Raji (cell line): ENCODE measurements around the gene RBM19.

Experiments used
- POLR2A ChIP-seq: IDR thresholded peaks from 2 replicates; pipeline ENCODE4 v1.6.1; 2011; ENCODE audit warnings: low read depth, low read length, control low read depth; ENCODE audit not compliant: insufficient read depth

Gene RBM19

DNA sequence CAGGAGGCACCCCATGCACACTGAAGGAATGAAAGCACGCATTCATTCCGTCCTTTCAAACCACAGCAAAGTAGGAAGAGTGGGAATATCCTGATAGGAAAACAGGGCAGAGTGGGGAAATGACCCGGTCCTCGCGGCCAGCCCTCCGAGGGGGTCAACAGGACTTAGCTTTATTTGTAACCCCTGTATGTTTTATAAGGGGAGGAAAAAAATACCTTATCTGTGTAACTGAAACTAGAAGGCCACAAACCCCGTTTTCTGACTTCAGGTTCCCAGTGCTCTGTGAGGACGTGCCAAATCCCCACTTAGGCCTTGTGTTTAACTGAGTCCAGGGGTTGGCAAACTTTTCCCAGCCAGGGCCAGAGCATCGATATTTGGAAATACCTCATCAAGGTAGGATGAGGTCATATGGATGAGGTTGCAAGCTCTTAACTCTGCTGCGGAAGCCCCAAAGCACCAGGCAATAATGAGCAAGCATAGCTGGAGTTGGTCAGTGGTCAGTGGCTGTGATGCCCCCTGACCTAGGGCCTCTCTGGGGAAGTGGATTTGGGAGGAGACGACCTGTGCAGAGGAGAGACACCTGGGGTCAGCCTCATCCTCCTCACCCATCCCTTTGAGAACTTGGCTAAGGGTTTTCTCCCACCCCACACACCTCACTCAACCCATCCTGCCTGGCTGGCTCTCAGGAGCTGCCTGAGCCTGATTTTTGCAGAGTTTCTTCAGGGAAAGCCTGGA is 58.5 kb downstream of the RBM19 start:
- no peak for TF ChIP-seq POLR2A

DNA sequence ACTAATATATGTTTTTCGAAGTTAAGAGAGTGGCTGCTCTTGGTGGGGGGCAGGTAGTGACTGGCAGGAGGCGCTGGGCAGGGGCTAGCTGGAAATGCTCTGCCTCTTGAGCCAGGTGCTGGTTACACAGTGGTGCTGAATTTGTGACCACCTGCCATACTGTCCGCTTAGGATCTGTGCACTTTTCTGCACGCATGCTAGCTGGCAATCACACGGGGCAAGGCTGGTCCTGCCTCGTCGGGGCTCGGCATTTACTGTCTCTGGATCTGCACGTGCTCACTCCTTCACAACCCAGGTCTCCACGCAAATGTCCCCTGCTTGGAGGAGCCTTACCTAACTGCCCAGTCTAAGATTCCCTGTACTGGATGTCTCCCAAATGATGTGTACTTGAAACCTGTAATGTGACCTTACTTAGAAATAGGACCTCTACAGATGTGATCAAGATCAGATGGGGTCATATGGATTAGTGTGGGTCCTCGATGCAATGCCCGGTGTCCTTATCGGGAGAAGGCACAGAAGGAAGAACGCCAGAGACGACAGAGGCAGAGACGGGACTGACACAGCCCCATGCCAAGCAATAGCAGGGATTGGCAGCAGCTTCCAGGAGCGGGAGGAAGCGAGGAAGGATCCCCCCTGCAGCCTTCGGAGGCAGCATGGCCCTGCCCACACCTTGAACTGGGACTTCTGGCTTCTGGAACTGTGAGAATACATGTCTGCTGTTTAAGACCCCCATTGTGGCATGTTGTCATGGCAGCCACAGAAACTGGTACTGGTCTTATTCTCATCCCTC is 59.5 kb downstream of the RBM19 start:
- no peak for TF ChIP-seq POLR2A

DNA sequence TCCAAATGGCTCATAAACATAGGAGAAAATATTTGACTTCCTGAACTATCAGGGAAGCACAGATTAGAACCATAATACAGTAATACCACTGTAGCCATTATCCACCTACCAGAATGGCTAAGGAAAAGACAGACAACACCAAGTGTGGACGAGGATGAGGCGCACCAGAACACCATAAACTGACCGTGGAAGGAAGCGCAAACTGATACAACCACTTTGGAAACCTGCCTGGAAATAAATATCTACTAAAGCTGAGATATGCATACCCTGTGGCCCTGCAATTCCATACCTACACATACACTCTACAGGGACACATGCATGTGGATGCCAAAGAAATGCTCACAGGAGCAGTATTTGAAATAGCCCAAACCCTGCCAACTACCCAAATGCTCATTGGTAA is 60.3 kb downstream of the RBM19 start:
- no peak for TF ChIP-seq POLR2A

DNA sequence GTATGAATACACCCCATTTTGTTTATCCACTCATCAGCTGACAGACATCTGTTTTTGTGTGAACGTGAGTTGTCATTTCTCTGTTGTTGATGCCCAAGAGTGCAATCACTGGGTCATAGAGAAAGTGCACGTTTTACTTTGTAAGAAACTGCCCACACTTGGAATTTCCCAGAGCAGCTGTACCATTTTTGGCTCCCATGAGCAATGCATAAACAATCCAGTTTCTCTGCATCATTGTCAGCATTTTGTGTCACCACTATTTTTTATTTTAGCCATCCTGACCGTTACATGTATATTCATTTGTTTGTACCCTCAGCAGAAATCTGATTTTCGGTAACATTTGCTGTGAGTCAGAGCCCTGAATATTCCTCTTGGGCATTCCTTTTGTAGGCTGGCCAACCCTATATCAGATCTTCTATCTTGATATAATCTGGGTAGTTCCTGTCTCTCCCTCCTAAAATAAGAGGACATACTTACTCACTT is 62.7 kb downstream of the RBM19 start:
- no peak for TF ChIP-seq POLR2A

DNA sequence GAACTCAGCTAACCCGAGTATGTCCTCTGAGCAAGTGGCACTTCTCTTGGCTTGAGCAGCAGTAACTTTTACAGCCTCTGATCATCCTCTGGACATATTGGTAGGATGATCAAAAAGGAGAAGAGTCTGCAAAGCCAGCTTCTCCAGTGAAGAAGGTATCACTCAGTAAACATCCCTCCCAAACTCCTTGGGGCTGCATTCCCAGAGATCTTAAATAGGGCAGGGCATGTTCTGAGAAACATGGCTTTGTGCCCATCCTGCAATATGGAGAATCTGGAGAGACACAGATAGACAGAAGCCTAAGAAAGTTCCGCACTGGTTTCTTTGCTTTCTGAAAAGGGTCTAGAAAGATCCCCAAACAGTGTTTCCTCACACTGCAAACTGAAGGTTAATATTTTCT is 65.4 kb downstream of the RBM19 start:
- TF ChIP-seq POLR2A, result no peak

DNA sequence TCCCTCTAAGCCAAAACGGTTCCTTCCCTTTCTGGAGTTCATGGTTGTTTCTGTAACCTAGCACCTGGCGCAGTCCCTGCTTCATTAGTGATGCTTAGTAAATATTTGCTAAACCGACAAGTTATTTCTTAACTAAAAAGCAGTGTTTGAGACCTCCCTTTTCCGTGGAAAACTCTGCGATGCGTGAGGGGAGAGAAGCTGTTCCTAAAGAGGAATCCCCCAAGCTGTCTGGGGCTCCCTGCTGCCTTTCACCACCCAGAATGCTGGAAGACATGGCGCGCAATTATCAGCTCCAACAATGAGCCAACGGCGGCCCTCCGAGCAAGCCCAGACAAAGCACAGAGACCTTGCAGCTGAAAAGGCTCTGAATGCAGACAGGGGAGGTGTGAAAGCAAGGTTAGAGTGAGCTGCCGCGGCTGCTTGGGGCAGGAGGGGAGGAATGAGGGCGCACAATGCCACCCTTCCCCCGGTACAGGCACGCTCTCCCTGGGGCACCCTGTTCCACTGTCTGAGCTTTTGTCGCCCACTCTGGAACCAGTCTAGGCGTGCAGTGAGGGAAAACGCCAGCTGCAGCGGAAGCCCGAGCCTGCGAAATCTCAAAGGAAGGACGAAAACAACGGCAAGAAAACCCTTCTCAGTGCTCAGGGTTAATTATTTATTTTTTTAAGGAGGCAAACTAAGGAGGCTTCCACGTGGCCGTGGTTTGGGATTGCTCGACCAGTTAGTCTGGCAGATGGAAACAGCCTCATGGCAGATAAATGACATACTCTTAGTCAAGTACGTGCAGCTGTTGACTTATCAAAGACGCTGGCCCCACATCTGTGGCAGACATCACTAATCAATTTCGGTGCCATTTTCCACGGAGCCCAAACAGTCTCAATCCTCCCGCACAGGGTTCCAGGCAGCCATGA is 66.3 kb downstream of the RBM19 start:
- TF ChIP-seq POLR2A, result no peak

DNA sequence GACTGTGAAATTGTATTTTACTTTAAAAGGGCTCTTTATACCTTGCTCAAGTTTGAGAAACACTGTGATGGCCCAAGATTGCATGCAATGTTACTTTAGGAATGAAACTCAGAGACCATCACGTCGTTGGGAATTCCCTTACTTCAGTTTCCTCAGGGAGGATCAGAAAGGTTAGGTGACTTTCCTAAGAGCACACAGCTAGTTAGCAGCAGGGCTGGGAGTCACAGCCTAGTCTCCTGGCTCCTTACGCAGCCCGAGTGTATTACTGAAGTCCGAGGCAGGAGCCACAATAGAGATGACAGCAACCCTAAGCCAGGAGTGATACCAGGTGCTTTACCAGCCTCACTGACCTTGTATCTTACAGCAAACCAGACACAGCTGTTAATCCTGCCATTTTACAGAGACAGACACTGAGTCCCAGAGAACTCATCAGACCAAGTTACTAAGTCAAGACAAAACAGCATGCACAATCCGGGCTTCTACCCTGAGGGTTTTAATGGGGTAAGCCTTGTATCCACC is 67.0 kb downstream of the RBM19 start:
- TF ChIP-seq POLR2A, result no peak

DNA sequence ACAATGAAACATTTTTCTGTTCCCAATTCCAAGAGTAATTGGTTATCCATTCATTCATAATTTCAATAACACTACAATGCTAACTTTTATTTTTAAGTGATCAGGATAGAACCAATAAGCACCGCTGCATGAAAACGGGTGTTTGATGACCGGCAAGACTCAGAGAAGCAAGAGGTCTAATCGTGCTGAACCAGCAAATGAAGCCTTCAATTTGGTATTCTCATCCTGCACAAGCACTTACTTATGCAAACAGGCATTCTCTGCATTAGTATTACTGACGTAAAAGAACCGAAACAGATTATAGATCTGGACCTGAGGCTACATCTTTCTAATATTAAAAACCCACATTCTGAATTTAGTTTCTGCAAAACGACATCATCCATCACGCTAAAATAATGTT is 67.7 kb downstream of the RBM19 start:
- TF ChIP-seq POLR2A, result no peak

DNA sequence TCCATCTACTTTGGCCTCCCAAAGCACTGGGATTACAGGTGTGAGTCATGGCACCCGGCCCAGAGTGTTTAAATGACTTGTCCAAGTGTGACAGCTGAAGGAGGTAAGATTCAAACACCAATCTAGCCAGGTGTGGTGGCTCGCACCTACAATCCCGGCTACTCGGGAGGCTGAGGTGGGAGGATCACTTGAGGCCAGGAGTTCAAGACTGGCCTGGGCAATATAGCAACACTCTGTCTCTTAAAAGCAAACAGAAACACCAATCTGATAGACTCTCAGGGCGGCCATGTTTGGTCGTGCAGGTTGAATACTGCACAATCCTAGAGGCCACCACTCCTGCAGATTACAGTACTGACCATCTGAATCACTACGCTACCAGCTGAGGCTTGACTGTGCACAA is 68.7 kb downstream of the RBM19 start:
- TF ChIP-seq POLR2A, result no peak

DNA sequence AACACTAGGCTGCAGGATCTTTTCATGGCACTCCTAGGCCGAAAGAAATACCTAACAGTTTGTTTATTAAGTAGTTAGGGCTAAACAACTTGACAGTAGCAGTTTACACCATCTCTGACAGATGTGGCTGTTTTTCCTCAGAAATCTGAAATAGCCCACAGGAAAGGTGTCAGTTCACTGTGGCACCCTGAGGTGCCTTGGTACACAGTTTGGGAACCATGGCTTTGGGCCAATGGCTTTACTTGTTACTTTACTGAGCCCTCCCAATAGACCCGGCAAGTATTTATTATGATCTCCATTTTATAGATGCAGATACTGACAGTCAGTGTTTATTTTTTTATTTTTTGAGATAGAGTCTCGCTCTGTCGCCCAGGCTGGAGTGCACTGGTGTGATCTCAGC is 69.3 kb downstream of the RBM19 start:
- TF ChIP-seq POLR2A, result no peak

DNA sequence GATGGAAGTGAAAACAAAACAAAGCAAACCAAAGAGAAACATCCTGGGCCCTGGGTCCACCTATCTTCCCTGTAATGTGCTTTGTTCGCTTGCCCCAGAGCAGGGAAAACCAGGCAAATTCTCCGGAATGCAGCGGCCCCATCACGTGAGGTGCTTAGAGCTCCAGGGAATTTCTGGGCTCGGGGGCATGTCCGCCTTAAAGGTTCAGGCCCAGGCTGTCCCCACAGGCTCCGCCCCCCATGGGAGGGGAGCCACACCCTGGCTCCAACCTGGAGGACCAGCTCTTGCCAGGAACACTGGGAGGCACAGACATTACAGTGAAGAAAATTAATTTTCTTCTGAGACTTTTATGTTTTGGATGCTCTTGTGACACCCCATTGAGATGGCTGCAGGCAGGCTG is 69.9 kb downstream of the RBM19 start:
- no peak for TF ChIP-seq POLR2A

DNA sequence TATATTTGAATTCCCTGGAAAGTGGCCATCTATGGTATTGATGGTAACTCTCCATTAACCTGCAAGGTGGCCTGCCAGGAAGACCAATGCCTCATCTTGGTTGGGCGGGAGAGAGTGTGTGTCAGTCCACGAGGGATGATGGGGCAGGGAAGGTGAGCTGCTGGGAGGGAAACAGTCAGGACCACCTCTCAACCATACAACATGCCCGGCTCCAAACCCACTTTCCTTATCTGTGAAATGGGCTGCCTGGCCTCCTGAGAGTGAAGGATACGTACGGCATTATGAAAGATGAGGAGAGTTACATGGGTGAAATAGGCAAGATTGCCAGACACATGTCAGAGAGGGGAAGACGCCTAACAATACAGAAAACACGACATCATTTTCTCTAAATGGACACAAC is 70.9 kb downstream of the RBM19 start:
- no peak for TF ChIP-seq POLR2A

DNA sequence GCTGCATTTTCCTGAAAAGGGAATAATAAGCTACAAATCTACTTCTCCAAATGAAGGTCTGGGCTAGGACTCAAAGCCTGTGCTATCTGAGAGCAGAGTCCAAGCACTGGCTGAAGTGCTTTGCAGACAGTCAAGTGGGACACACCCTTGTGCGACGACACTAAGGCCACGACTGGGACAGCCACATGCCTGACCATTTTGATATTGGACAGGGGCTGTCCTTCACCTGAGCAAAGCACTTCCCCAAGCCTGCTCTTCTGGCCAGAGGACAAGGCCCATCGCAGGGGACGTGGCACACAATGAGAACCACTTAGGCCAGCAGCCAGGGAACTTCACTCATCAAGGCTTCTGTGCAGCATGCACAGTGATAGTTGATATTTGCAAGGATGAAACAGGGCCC is 71.4 kb downstream of the RBM19 start:
- TF ChIP-seq POLR2A, result no peak

DNA sequence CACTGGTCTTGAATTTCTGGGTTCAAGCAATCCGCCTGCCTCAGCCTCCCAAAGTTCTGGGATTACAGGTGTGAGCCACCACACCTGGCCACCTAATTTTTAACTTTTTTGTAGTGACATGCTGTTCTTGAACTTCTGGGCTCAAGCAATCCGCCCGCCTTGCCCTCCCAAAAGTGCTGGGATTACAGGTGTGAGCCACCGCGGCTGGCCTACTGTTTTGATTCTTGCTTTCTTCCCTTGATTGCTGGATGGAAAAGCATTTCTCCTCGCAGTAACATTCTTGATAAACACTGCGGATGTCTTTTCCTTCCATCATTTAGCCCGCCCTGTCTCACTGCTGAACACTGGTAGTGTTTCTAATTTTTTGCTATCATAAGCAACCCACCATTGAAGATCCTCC is 72.9 kb downstream of the RBM19 start:
- no peak for TF ChIP-seq POLR2A

DNA sequence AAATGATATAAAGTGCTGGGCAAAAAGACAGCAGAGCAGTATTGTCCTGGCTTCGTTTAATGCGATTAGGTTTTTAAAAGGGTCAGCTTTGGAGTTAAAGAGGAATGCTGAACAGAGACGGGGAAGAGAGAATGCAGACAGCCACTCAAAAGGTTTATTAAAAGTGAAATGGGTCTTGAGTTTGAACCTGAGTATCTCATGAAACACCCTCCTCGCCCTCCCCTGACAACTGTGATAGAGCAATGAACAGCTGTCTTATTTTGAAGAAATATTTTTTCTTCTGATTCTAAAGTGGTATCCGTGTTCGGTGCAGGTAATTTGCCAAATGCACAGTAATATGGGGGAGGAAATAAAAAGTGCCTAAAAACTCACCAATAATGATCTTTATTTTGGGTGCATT is 73.6 kb downstream of the RBM19 start:
- TF ChIP-seq POLR2A, result no peak
